Parathyroid adenoma (tissue), 2 donors: ENCODE data around the gene SEMA6A.

ENCODE experiments used
- H2AFZ ChIP-seq: fragments of 300-600 bp; sonication (generic); one replicate; pipeline ENCODE4 v1.7.0; 2017; ENCODE audit warnings: antibody characterized with exemption, mild to moderate bottlenecking
- H3K27ac ChIP-seq: fragments of 300-600 bp; sonication (generic); one replicate; pipeline ENCODE4 v1.7.0; 2017
- H3K27me3 ChIP-seq: fragments of 300-600 bp; sonication (generic); one replicate; pipeline ENCODE4 v1.7.0; 2017; ENCODE audit warnings: low read length; ENCODE audit not compliant: control insufficient read depth, insufficient read depth
- H3K36me3 ChIP-seq: fragments of 300-600 bp; sonication (generic); one replicate; pipeline ENCODE4 v1.7.0; 2017; ENCODE audit warnings: low read length; ENCODE audit not compliant: control insufficient read depth, insufficient read depth
- H3K4me1 ChIP-seq: fragments of 300-600 bp; sonication (generic); one replicate; pipeline ENCODE4 v1.7.0; 2017; ENCODE audit warnings: control low read depth
- H3K4me2 ChIP-seq: fragments of 300-600 bp; sonication (generic); one replicate; pipeline ENCODE4 v1.7.0; 2017; ENCODE audit warnings: low read length
- H3K4me3 ChIP-seq: fragments of 300-600 bp; sonication (generic); one replicate; pipeline ENCODE4 v1.7.0; 2017; ENCODE audit warnings: low read depth, low read length
- H3K79me2 ChIP-seq: fragments of 300-600 bp; sonication (generic); one replicate; pipeline ENCODE4 v1.7.0; 2017; ENCODE audit warnings: control low read depth
- H3K9ac ChIP-seq: fragments of 300-600 bp; sonication (generic); one replicate; pipeline ENCODE4 v1.7.0; 2017; ENCODE audit warnings: mild to moderate bottlenecking
- H3K9me3 ChIP-seq: fragments of 300-600 bp; sonication (generic); one replicate; pipeline ENCODE4 v1.7.0; 2017; ENCODE audit warnings: low read length; ENCODE audit not compliant: control insufficient read depth
- TF ChIP-seq, protein P1 (sequence below): fragments of 300-600 bp; sonication (generic); IDR thresholded peaks from one replicate; pipeline ENCODE4 v1.7.0; 2017; ENCODE audit warnings: antibody characterized with exemption, mild to moderate bottlenecking
- donor health status: primary hyperparathyroidism.

Gene SEMA6A

DNA sequence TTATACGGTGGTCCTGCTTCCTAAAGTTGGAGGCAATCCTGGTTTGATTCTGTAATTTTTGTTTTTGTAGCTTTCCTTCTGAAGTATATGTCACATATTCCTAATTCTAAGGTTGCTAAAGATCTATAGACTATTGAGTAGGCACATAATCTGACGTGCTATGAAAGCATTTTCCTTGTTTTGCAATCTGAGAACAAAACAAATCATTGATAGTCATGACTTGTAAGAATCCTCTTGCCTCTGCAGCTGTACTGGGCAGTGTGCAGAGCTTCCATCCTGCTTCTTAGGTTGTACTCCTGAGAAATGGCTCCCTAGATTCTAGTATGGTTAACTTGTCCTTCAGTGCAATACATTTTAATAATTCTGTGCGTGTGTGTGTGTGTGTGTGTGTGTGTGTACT, 35.4 kb downstream of the SEMA6A start:
- Histone ChIP-seq H3K9ac (no peak overlapping the region), H3K4me2 (no peak overlapping the region), H3K36me3 (no peaks in the 10 kb centered on the region), H3K27ac (no peak overlapping the region), H3K79me2 (no peaks in the 10 kb centered on the region), H3K9me3 (no peaks in the 10 kb centered on the region), H3K4me3 (no peak overlapping the region), H3K4me1 (peaks cover 4% of the 10 kb centered on the region), H3K27me3 (no peaks in the 10 kb centered on the region), H2AFZ (no peak overlapping the region)
- TF ChIP-seq, protein P1, sequence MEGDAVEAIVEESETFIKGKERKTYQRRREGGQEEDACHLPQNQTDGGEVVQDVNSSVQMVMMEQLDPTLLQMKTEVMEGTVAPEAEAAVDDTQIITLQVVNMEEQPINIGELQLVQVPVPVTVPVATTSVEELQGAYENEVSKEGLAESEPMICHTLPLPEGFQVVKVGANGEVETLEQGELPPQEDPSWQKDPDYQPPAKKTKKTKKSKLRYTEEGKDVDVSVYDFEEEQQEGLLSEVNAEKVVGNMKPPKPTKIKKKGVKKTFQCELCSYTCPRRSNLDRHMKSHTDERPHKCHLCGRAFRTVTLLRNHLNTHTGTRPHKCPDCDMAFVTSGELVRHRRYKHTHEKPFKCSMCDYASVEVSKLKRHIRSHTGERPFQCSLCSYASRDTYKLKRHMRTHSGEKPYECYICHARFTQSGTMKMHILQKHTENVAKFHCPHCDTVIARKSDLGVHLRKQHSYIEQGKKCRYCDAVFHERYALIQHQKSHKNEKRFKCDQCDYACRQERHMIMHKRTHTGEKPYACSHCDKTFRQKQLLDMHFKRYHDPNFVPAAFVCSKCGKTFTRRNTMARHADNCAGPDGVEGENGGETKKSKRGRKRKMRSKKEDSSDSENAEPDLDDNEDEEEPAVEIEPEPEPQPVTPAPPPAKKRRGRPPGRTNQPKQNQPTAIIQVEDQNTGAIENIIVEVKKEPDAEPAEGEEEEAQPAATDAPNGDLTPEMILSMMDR: no peak

DNA sequence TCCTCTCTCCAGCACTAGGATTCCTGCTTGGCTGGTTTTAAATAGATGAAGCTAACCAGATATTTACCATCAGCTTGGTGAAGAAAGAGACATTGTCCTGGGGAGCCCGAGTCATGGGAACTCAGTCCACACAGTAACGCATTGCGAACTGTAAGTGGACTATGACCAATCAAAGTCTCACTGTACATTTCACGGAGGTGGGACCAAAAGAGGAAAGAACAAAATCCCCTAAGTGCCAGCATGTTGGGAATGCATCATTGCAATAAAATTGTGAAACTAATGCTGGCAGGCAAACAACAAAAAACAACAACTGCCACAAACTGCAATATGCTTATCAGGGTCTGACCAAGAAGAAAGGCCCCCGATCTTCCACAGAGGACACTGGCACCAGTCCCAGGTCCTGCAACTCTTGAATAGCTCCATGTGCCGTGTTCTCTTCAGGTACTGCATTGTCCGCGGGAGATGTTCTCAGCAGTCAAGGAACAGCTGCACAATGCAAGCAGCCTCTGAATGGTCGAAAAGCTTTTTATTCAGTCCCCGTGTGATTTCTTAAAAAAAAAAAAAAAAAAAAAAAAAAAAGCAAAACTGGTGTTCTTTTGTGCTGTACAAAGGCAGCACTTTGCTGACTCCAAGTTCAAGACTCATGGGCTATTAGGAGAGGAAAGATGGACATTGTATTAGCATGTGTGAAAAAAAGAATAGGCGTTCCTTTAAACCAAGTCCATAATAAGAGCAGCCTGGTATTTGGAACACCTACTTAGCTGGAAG, 38.1 kb downstream of the SEMA6A start:
- Histone ChIP-seq H3K4me2 (no peak overlapping the region), H3K27ac (no peak overlapping the region), H3K4me1 (peaks cover 11% of the 10 kb centered on the region), H3K79me2 (no peaks in the 10 kb centered on the region), H3K9me3 (no peaks in the 10 kb centered on the region), H3K36me3 (no peaks in the 10 kb centered on the region), H3K9ac (no peak overlapping the region), H3K27me3 (no peaks in the 10 kb centered on the region), H3K4me3 (no peak overlapping the region), H2AFZ (no peak overlapping the region)
- TF ChIP-seq, protein P1: no peak

DNA sequence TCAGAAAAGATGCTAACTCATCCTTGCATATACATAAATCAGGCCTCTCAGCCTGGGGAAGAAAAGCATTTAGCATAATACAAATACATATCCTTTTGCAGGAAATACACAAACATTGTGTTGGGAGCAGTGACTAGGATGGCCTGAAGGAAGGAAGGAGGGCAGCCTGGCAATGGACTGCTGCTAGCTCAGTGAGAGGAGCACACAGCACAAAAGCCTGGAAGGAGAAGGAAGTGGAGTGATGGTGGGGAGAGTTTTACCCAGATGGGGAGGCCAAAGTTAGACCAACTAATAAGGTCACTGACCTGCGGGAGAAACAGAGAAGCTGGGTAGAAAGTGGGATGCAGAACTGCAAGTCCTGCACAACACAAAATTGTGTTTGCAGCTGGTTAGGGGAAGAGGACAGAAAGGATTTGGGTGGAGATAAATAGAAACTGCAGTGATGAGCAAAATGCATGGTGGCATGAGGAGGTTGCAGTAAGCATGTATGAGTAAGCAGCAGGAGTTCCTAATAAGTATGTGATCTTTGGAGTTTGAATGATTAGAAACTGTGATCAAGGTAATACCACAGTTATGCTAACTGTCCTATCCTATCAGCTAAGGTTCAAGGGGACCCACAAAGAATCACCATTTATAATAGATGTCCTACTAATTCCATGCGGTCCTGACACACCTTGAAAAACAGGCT, 39.5 kb downstream of the SEMA6A start:
- Histone ChIP-seq H3K27me3 (no peaks in the 10 kb centered on the region), H3K9me3 (no peaks in the 10 kb centered on the region), H3K9ac (no peak overlapping the region), H3K4me1 (peaks cover 14% of the 10 kb centered on the region), H2AFZ (no peak overlapping the region), H3K27ac (no peak overlapping the region), H3K4me3 (no peak overlapping the region), H3K4me2 (no peak overlapping the region), H3K36me3 (no peaks in the 10 kb centered on the region), H3K79me2 (no peaks in the 10 kb centered on the region)
- TF ChIP-seq, protein P1: no peak

DNA sequence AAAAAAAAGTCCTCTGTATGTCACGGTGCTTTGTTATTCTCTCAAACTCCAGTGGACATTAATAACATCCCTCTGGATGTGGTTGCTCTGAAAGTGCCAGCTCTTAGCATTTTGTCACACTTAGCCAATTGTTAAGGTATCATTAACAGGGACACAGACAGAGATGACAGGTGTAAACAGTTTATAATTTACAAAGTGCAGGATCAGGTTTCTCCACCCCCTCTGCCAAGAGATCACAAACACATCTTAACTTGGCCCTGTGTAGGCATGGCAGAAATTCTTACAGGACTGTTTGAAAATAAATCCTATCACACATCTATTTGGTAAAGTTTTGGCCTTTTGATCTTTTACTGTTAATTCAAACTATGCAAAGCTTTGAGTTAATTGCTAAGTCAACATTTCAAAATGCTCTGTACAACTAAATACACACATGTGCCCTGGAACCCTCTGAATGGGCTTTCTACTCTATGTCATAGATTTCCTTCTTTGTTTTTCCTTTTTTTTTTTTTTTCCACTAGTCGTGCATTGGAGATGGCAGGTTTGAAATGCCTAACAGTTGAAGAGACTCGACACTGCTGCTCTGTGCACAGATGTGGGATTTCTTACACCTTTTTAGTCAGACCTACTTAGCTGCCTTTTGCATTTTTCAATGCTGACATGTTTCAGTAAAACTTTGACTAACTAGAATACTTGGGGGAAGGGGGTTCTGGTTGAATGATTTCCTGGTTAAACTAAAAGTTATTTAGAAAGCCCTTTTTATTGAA, 41.7 kb downstream of the SEMA6A start:
- H2AFZ ChIP-seq: peak overlapping the region; percentile 29
- no peak overlapping the region for H3K9ac ChIP-seq
- H3K4me3 ChIP-seq: no peak overlapping the region
- H3K79me2 ChIP-seq: no peaks in the 10 kb centered on the region
- H3K27ac ChIP-seq: no peak overlapping the region
- H3K4me2 ChIP-seq: no peak overlapping the region
- peaks cover 15% of the 10 kb centered on the region for H3K4me1 ChIP-seq
- H3K36me3 ChIP-seq: no peaks in the 10 kb centered on the region
- TF ChIP-seq, protein P1: no peak
- no peaks in the 10 kb centered on the region for H3K9me3 ChIP-seq
- H3K27me3 ChIP-seq: no peaks in the 10 kb centered on the region
